Central memory CD8-positive, alpha-beta T cell (primary cell): ENCODE results near the gene PFDN4.

Experiments used
- ATAC-seq: fragments of 150-1000 bp; cut with Tn5 transposase; replicated peaks from 2 replicates; pipeline ENCODE4 v1.10.0; 2022; ENCODE audit warnings: mild to moderate bottlenecking, moderate FRiP score, moderate number of reproducible peaks; ENCODE audit not compliant: poor library complexity, severe bottlenecking; ENCODE audit errors: extremely low read depth
- DNase-seq, 2 donors: peaks; one replicate each; pipeline ENCODE4 v3.0.0; 2021; ENCODE audit warnings: low spot score in 2 of 2
- H3K27ac Mint-ChIP-seq: one replicate; pipeline ENCODE4 v1.8.0; 2022; ENCODE audit warnings: low read depth, mild to moderate bottlenecking, moderate library complexity, mixed read lengths
- H3K27me3 Mint-ChIP-seq: one replicate; pipeline ENCODE4 v1.8.0; 2022; ENCODE audit warnings: mixed read lengths
- H3K36me3 Mint-ChIP-seq: one replicate; pipeline ENCODE4 v1.8.0; 2022; ENCODE audit warnings: mild to moderate bottlenecking, moderate library complexity, mixed read lengths; ENCODE audit not compliant: insufficient read depth
- H3K4me1 Mint-ChIP-seq: one replicate; pipeline ENCODE4 v1.8.0; 2022; ENCODE audit warnings: mixed read lengths
- H3K4me3 Mint-ChIP-seq: one replicate; pipeline ENCODE4 v1.8.0; 2022; ENCODE audit warnings: mild to moderate bottlenecking, moderate library complexity, mixed read lengths
- H3K9me3 Mint-ChIP-seq: one replicate; pipeline ENCODE4 v1.8.0; 2022; ENCODE audit warnings: mixed read lengths

PFDN4 gene

DNA sequence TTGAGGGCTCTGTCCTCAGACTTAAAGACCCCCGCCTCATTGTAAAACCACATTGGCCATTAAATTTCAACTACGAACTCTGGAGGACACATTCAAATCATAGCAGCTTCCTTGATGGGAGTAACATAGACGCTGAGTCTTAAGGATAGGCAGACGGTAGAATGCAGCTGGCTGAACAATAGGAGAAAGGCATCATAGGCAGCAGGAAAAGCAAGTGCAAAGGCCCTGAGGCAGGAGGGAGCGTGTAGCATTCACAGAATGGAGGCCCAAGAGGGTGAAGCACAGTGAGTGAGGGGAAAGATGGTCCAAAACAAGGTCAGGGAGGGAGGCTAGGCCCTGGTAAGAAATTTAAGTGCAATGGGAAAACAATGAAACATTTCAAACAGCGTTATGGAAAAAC is 8.6 kb upstream of the PFDN4 start:
- no peak overlapping the region for H3K27ac Mint-ChIP-seq
- H3K4me1 Mint-ChIP-seq, result no peaks in the 10 kb centered on the region
- no peaks in the 10 kb centered on the region for H3K9me3 Mint-ChIP-seq
- no peak overlapping the region for H3K4me3 Mint-ChIP-seq
- no peak for DNase-seq
- H3K27me3 Mint-ChIP-seq, result peaks cover 21% of the 10 kb centered on the region
- no peak for ATAC-seq
- no peaks in the 10 kb centered on the region for H3K36me3 Mint-ChIP-seq

DNA sequence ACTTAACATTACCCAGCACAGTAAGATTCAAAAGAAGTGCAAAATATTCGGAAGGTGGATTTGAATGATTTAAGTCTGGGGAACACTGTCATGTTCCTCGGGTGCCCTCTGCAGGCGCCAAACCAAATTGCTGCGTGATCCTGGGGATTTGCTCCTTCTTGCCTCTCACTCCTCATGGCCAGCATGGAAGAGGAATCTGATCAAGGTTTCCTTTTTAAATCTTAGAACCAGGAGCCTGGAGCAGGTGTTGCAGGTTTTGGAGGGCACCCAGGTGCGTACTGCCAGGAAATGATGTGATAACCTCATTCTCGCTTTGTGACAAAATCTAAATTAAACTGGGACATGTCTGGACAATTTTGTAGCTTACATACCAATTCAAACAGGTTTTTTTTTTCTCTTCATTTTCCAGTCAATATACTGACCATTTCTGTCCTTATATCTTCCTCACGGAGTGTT is 8.1 kb upstream of the PFDN4 start:
- Mint-ChIP-seq H3K27me3 (peaks cover 21% of the 10 kb centered on the region), H3K4me3 (no peak overlapping the region), H3K4me1 (no peaks in the 10 kb centered on the region), H3K9me3 (no peaks in the 10 kb centered on the region), H3K36me3 (no peaks in the 10 kb centered on the region), H3K27ac (no peak overlapping the region)
- peak; percentile 43 to 63 for DNase-seq
- ATAC-seq, result no peak

DNA sequence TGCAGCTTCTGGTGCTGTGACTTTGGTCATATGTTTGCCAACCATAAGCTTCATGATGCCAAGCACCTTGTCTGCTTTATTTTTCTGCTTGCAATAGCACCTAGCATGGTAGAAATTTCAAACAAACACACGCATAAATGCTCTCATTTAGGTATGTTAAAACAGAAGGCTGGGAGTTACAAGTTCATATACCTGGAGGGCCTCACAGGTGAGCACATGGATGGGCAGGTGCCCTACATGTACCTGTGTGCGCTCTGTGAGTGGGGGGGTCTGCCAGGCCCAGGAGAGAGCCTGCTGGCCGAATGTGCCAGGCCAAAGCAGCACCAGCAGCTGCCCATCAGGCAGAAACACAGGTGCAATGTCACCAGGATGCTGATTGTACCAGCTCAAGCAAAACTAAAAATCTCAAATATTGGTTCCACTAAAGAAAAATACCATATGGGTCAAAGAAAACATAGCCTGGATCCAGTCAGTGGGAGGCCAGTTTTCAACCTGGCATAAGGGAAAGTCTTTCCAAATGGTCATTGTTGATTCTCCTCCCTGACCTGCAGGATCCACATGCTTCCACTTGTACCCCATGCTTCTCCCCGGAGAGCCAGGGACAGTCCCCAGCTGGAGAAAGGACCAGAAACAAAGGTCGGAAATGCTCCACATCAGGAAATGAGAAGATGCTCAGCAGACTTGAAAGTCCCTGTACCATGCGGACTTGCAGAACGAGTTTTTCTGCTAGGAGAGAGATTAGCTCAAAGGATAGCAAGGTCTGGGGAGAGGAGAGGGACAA is 7.2 kb upstream of the PFDN4 start:
- no peaks in the 10 kb centered on the region for H3K4me1 Mint-ChIP-seq
- peaks cover 20% of the 10 kb centered on the region for H3K27me3 Mint-ChIP-seq
- ATAC-seq (no peak), DNase-seq (no peak)
- no peaks in the 10 kb centered on the region for H3K9me3 Mint-ChIP-seq
- no peaks in the 10 kb centered on the region for H3K36me3 Mint-ChIP-seq
- no peak overlapping the region for H3K4me3 Mint-ChIP-seq
- H3K27ac Mint-ChIP-seq, result no peak overlapping the region

DNA sequence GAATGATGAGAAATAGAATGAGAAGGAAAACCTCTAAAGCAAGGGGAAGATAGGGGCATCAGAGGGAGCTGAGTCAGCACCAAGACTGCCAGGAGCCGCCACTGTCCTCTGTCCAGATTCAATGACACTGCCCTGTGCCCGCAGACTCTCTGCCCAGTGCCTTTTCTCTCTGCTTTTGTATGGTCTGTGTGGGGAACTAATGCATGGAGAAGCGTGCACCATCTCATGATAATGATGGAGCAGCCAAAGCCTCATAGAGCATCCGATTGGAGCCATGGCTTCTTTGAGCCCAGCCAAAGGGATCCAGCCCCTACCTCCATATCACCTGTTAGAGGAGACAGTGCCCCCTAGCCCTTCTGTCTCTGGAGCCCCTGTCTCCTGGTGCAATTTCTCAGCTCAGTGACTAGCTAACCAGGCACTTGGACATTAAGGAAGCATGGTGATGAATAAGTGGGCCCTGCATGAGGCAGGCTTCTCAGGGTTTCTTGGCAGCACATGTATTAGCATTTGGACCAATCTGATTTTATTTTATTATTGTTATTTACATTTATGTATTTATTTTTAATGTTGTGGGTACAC is 6.5 kb upstream of the PFDN4 start:
- ATAC-seq, result no peak
- peaks cover 13% of the 10 kb centered on the region for H3K27me3 Mint-ChIP-seq
- no peaks in the 10 kb centered on the region for H3K9me3 Mint-ChIP-seq
- H3K36me3 Mint-ChIP-seq, result no peaks in the 10 kb centered on the region
- H3K4me3 Mint-ChIP-seq, result no peak overlapping the region
- H3K4me1 Mint-ChIP-seq, result no peaks in the 10 kb centered on the region
- no peak for DNase-seq
- no peak overlapping the region for H3K27ac Mint-ChIP-seq

DNA sequence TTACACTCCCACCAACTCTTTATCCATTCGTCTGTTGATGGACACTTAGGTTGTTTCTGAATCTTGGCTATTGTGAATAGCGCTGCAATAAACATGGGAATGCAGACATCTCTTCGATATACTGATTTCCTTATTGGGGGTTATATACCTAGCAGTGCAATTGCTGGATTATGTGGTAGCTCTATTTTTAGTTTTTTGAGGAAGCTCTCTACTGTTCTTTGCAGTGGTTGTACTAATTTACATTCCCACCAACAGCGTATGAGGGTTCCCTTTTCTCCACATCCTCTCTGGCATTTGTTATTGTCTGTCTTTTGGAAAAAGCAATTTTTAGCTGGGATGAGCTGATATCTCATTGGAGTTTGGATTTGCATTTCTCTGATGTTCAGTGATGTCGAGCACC is 4.6 kb upstream of the PFDN4 start:
- peaks cover 3% of the 10 kb centered on the region for H3K36me3 Mint-ChIP-seq
- no peak for DNase-seq
- no peak overlapping the region for H3K27ac Mint-ChIP-seq
- ATAC-seq, result no peak
- no peaks in the 10 kb centered on the region for H3K4me1 Mint-ChIP-seq
- H3K9me3 Mint-ChIP-seq, result no peaks in the 10 kb centered on the region
- peaks cover 13% of the 10 kb centered on the region for H3K27me3 Mint-ChIP-seq
- no peak overlapping the region for H3K4me3 Mint-ChIP-seq

DNA sequence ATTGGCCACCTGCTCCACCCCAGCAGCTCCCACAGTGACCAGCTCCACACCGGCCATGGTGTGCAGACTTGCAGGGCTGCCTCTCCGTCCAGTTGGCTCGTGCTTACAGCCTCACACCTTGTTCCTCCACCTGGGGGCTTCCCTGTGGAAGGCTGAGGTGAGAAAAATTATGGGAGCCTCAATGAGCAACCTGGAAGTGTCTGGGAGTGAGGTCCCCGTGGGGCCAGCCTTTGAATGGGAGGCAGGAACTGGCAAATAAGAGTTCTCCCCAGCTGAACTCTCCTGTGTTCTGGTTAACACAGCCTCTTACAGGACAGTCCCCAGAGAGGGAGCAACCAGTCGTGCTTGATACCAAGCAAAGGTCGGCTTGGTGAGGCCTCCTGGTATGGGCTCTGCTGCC is 3.8 kb upstream of the PFDN4 start:
- no peak overlapping the region for H3K4me3 Mint-ChIP-seq
- DNase-seq (no peak), ATAC-seq (no peak)
- H3K27me3 Mint-ChIP-seq, result peaks cover 13% of the 10 kb centered on the region
- H3K9me3 Mint-ChIP-seq, result no peaks in the 10 kb centered on the region
- no peak overlapping the region for H3K27ac Mint-ChIP-seq
- peaks cover 4% of the 10 kb centered on the region for H3K36me3 Mint-ChIP-seq
- H3K4me1 Mint-ChIP-seq, result peaks cover 7% of the 10 kb centered on the region

DNA sequence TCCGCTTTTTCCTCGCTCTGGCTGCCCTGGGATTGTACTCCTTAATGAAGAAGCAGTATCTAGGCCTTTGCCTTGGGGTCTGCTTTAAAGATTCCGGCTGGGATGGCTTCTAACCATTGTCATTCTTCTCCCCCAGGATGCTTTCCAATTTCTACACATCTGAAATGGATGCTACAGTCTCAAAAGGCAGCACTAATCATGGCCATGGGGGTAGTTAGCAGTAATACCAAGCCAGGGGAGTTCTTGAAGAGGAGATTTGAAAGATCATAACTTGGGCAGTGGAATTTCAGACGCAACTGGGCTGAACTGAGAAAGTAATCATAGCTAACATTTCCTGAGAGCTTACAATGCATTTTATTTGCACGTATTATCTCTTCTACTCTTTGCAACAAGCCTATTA is 3.4 kb upstream of the PFDN4 start:
- DNase-seq, result no peak
- no peaks in the 10 kb centered on the region for H3K9me3 Mint-ChIP-seq
- peaks cover 4% of the 10 kb centered on the region for H3K36me3 Mint-ChIP-seq
- no peak for ATAC-seq
- H3K4me1 Mint-ChIP-seq, result peaks cover 11% of the 10 kb centered on the region
- H3K27me3 Mint-ChIP-seq, result peaks cover 13% of the 10 kb centered on the region
- H3K27ac Mint-ChIP-seq, result no peak overlapping the region
- no peak overlapping the region for H3K4me3 Mint-ChIP-seq

DNA sequence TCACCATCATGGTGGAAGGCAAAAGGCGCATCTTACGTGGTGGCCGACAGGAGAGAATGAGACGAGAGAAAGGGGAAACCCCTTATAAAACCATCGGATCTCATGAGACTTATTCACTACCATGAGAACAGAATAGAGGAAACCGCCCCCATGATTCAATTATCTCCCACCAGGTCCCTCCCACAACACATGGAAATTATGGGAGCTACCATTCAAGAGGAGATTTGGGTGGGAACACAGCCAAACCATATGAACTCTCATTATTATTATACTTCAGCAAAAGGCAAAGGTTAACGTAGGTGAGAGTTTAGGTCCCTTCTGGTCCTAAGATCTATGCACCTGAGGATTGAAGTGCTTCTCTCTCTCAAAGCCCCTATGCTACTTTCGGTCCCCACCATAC is 2.4 kb upstream of the PFDN4 start:
- peaks cover 13% of the 10 kb centered on the region for H3K27me3 Mint-ChIP-seq
- no peak overlapping the region for H3K4me3 Mint-ChIP-seq
- peaks cover 5% of the 10 kb centered on the region for H3K36me3 Mint-ChIP-seq
- ATAC-seq, result no peak
- no peak overlapping the region for H3K27ac Mint-ChIP-seq
- H3K4me1 Mint-ChIP-seq, result peaks cover 20% of the 10 kb centered on the region
- H3K9me3 Mint-ChIP-seq, result no peaks in the 10 kb centered on the region
- DNase-seq, result no peak

DNA sequence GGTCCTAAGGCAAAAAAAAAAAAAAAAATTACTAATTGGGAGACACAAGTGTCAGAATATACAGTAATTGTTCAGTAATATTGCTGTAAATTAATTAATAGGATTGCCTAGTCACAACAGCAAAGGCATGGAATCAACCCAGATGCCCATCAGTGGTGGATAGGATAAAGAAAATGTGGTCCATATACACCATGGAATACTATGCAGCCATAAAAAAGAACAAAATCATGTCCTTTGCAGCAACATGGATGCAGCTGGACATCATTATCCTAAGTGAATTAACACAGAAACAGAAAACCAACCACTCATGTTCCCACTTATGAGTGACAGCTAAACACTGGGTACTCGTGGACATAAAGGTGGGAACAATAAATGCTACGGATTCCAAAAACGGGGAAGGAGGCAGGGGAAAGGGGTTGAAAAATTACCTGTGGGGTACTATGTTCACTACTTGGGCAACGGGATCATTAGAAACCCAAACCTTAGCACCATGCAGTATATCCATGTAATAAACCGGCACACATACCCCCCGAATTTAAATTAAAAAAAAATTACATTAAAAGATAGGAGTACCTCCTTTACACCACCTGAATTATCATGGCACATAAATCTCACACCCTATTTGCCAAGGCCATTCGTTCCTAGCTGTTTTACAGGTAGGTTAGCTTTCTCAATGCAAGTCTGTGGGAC is 689 bp upstream of the PFDN4 start:
- no peak for ATAC-seq
- Mint-ChIP-seq H3K4me1 (peaks cover 24% of the 10 kb centered on the region), H3K4me3 (peak overlapping the region; percentile 89), H3K36me3 (peaks cover 5% of the 10 kb centered on the region), H3K9me3 (no peaks in the 10 kb centered on the region), H3K27ac (peak overlapping the region; percentile 98), H3K27me3 (peaks cover 11% of the 10 kb centered on the region)
- DNase-seq, result no peak

DNA sequence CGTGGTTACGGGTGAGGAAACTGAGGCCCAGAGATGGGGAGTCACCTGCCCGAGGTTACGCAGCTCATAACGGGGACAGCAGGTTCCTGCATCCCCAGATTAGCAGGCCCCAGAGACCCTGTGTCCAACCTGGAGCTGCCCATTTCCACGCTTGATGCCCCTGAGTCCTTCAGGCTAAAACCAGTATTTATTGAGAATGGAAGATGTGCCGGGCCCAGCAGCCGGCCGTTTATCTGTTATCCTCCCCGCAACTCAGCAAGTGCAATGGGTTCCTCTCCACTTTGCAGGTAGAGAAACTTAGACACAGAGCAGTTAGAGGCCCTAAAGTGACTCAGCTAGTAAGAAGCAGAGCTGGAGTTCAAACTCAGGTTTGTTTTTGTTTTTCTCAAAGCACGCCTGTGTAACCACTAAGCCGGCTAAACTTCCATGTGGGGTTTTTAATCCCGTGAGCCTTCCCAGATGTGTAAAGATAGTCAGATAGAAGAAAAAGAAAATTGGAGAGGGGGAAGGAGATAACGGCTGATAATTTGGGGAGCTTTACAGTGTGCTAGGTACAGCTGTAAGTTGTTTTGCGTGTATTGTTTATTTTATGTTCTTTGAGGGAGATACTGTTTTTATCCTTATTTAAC is 775 bp downstream of the PFDN4 start:
- peak overlapping the region; percentile 85 for H3K27ac Mint-ChIP-seq
- peaks cover 5% of the 10 kb centered on the region for H3K36me3 Mint-ChIP-seq
- peak; percentile 12 for ATAC-seq
- H3K9me3 Mint-ChIP-seq, result no peaks in the 10 kb centered on the region
- no peaks in the 10 kb centered on the region for H3K27me3 Mint-ChIP-seq
- peaks cover 31% of the 10 kb centered on the region for H3K4me1 Mint-ChIP-seq
- H3K4me3 Mint-ChIP-seq, result peak overlapping the region; percentile 89
- no peak for DNase-seq

DNA sequence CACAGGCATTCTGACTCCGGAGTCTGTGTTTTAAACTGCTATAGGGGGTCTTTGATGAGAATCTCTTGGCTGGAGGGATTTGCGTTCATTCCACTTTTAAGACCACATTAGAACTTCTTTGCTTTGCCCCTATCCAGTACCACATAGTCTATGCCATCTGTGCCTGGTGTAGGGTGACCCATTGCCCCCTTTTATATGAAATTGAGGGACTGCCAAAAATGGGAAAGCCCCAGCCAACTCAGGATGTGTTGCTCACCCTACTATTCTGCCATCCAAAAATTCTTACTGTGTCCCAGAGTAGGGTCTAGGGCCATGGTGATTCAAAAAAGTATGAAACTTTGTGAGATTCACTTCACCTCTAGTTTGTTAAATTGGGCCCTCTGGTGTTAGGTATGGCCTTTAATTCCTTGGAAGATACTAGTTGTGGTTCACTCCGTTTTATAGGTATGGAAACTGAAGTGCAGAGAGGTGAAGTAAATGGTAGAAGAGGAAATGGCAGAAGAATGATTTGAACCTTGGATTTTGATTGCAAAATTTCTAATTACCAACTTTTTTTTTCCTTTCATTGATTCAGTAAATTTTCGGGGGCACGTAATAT is 1.4 kb downstream of the PFDN4 start:
- ATAC-seq (no peak), DNase-seq (no peak)
- H3K9me3 Mint-ChIP-seq, result no peaks in the 10 kb centered on the region
- H3K4me1 Mint-ChIP-seq, result peaks cover 31% of the 10 kb centered on the region
- H3K36me3 Mint-ChIP-seq, result peaks cover 5% of the 10 kb centered on the region
- H3K27ac Mint-ChIP-seq, result peak overlapping the region; percentile 85
- peak overlapping the region; percentile 89 for H3K4me3 Mint-ChIP-seq
- no peaks in the 10 kb centered on the region for H3K27me3 Mint-ChIP-seq

DNA sequence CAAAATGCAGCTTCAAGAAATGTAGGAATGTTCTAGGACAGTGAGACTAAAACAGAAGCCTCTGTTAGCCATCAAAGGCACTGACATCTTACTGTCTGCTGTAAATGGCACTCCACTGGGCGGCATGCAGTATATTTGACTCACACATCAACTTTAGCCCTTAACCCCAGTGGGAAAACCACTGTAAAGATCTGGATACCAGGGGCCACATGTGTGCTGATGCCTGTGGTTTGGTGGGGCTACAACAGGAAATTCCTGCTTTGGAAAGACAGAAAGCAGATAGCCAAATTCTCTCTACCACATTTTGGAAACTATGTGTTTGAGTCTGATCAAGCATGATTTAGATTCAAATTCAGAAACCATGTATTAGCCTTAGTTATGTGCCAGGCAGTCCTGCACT is 4.3 kb downstream of the PFDN4 start:
- DNase-seq, result no peak
- no peaks in the 10 kb centered on the region for H3K27me3 Mint-ChIP-seq
- peaks cover 20% of the 10 kb centered on the region for H3K36me3 Mint-ChIP-seq
- no peak overlapping the region for H3K4me3 Mint-ChIP-seq
- peaks cover 37% of the 10 kb centered on the region for H3K4me1 Mint-ChIP-seq
- no peak overlapping the region for H3K27ac Mint-ChIP-seq
- no peaks in the 10 kb centered on the region for H3K9me3 Mint-ChIP-seq
- no peak for ATAC-seq
